ENCODE results near the gene ROR2.
A peak's percentile ranks its signal among the peaks of the same experiment; 100 is the strongest.

The ROR2 gene

GRCh38 chr9:91818647-91819403, 131.2 kb downstream of the ROR2 start:
- TF ChIP-seq CTCF (IDR thresholded peaks at IDR 0.05; ENCODE audit: low read depth, low read length, missing control alignments) = no peak
- no peak overlapping the region for H3K4me3 ChIP-seq (replicated peaks; ENCODE audit: low read depth, low read length)
- no peak for DNase-seq (ENCODE audit: extremely low read depth, low read depth)

GRCh38 chr9:91818225-91818585, 131.8 kb downstream of the ROR2 start:
- no peak overlapping the region; the same call in 1 of the 2 replicates for H3K4me3 ChIP-seq (replicated peaks; ENCODE audit: low read depth, low read length)
- TF ChIP-seq CTCF (IDR thresholded peaks at IDR 0.05; ENCODE audit: low read depth, low read length, missing control alignments) = no peak
- no peak for DNase-seq (ENCODE audit: extremely low read depth, low read depth)

GRCh38 chr9:91817493-91818224, 132.4 kb downstream of the ROR2 start:
- H3K4me3 ChIP-seq (replicated peaks; ENCODE audit: low read depth, low read length) = peak overlapping the region; percentile 27
- no peak for TF ChIP-seq CTCF (IDR thresholded peaks at IDR 0.05; ENCODE audit: low read depth, low read length, missing control alignments)
- DNase-seq (ENCODE audit: extremely low read depth, low read depth) = peak; percentile 50

- H3K4me3 ChIP-seq (replicated peaks; ENCODE audit: low read depth, low read length) = peak overlapping the region; percentile 27; the same call in 1 of the 2 replicates
- no peak for TF ChIP-seq CTCF (IDR thresholded peaks at IDR 0.05; ENCODE audit: low read depth, low read length, missing control alignments)
- DNase-seq (ENCODE audit: extremely low read depth, low read depth) = no peak
Measured at GRCh38 chr9:91817106-91817492, 132.9 kb downstream of the ROR2 start.

GRCh38 chr9:91816356-91816755, 133.7 kb downstream of the ROR2 start:
- no peak overlapping the region for H3K4me3 ChIP-seq (replicated peaks; ENCODE audit: low read depth, low read length)
- TF ChIP-seq CTCF (IDR thresholded peaks at IDR 0.05; ENCODE audit: low read depth, low read length, missing control alignments) = no peak
- no peak for DNase-seq (ENCODE audit: extremely low read depth, low read depth)

- H3K4me3 ChIP-seq (replicated peaks; ENCODE audit: low read depth, low read length) = no peak overlapping the region
- TF ChIP-seq CTCF (IDR thresholded peaks at IDR 0.05; ENCODE audit: low read depth, low read length, missing control alignments) = no peak
- no peak for DNase-seq (ENCODE audit: extremely low read depth, low read depth)
Measured at GRCh38 chr9:91815896-91816295, 134.1 kb downstream of the ROR2 start.

Data from HFF-Myc (cell line).